HEK293 (cell line): ENCODE data around the gene DNAJC5.

Experiments used
- CTCF ChIA-PET: fragments of 350-600 bp; formaldehyde crosslinking; extraction: SDS; loops from one replicate; lab custom pipeline; 2021; ENCODE audit warnings: antibody characterized with exemption; lab: Yijun Ruan, JAX
- POLR2A ChIA-PET: fragments of 300-600 bp; formaldehyde crosslinking; extraction: SDS; loops from one replicate; lab custom pipeline; 2020; ENCODE audit warnings: antibody characterized with exemption, inconsistent platforms; lab: Yijun Ruan, JAX
- H3K27ac ChIP-seq: fragments of 200-500 bp; sonication (Bioruptor generic); 2 replicates; pipeline ENCODE4 v1.5.1; 2014; ENCODE audit warnings: low read depth, low read length, control low read depth, inconsistent platforms; ENCODE audit errors: extremely low read depth
- H3K36me3 ChIP-seq, 2 experiments: fragments of 200-500 bp in 1 of 2; sonication (Bioruptor generic) in 1 of 2; 1 replicate in 1 of 2; 2 replicates in 1 of 2; pipeline ENCODE4 v1.5.1; 2014 to 2017; ENCODE audit warnings: inconsistent platforms in 2 of 2, low read length in 2 of 2; ENCODE audit not compliant: control insufficient read depth in 2 of 2, insufficient read depth in 1 of 2
- H3K4me1 ChIP-seq: fragments of 200-500 bp; sonication (Bioruptor generic); 2 replicates; pipeline ENCODE4 v1.5.1; 2014; ENCODE audit warnings: mild to moderate bottlenecking, low read length, inconsistent platforms; ENCODE audit not compliant: control insufficient read depth, insufficient read depth
- H3K4me3 ChIP-seq: 2 replicates; pipeline ENCODE4 v1.5.1; 2011; ENCODE audit warnings: low read depth, mild to moderate bottlenecking, control low read depth, low read length, moderate library complexity
- H3K9me3 ChIP-seq: fragments of 200-500 bp; sonication (Bioruptor generic); 2 replicates; pipeline ENCODE4 v1.5.1; 2014; ENCODE audit warnings: low read depth, low read length, inconsistent platforms; ENCODE audit not compliant: control insufficient read depth, insufficient read depth
- BCL11A ChIP-seq: fragments of 450-650 bp; formaldehyde crosslinking; IDR thresholded peaks from 2 replicates; pipeline ENCODE4 v1.5.1; 2016; ENCODE audit warnings: low read depth, missing biosample characterization, missing genetic modification characterization
- GLI2 ChIP-seq: fragments of 450-650 bp; formaldehyde crosslinking; IDR thresholded peaks from 2 replicates; pipeline ENCODE4; 2017; ENCODE audit warnings: missing biosample characterization, missing genetic modification characterization, low read depth, borderline replicate concordance
- GLIS1 ChIP-seq: fragments of 450-650 bp; formaldehyde crosslinking; IDR thresholded peaks from 2 replicates; pipeline ENCODE4 v1.5.1; 2016; ENCODE audit warnings: missing biosample characterization, missing genetic modification characterization
- KLF1 ChIP-seq: fragments of 450-650 bp; formaldehyde crosslinking; IDR thresholded peaks from 2 replicates; pipeline ENCODE4 v1.5.1; 2016; ENCODE audit warnings: missing biosample characterization, missing genetic modification characterization
- KLF16 ChIP-seq: fragments of 450-650 bp; formaldehyde crosslinking; IDR thresholded peaks from 2 replicates; pipeline ENCODE4 v1.5.1; 2017; ENCODE audit warnings: missing biosample characterization, missing genetic modification characterization
- KLF7 ChIP-seq: fragments of 450-650 bp; formaldehyde crosslinking; IDR thresholded peaks from 2 replicates; pipeline ENCODE4 v1.5.1; 2016; ENCODE audit warnings: missing biosample characterization, missing genetic modification characterization, borderline replicate concordance
- OSR2 ChIP-seq: fragments of 450-650 bp; formaldehyde crosslinking; IDR thresholded peaks from 2 replicates; pipeline ENCODE4 v1.5.1; 2016; ENCODE audit warnings: missing biosample characterization, missing genetic modification characterization
- RBAK ChIP-seq: fragments of 450-650 bp; formaldehyde crosslinking; IDR thresholded peaks from 2 replicates; pipeline ENCODE4 v1.5.1; 2016; ENCODE audit warnings: missing biosample characterization, missing genetic modification characterization
- REPIN1 ChIP-seq: fragments of 450-650 bp; formaldehyde crosslinking; IDR thresholded peaks from 2 replicates; pipeline ENCODE4 v1.5.1; 2017; ENCODE audit warnings: missing biosample characterization, missing genetic modification characterization, low read depth
- SP7 ChIP-seq: fragments of 450-650 bp; formaldehyde crosslinking; IDR thresholded peaks from 2 replicates; pipeline ENCODE4 v1.5.1; 2016; ENCODE audit warnings: missing biosample characterization, missing genetic modification characterization
- ZBTB49 ChIP-seq: fragments of 450-650 bp; formaldehyde crosslinking; IDR thresholded peaks from 2 replicates; pipeline ENCODE4 v1.5.1; 2016; ENCODE audit warnings: missing biosample characterization, missing genetic modification characterization, low read depth
- ZFP69B ChIP-seq: fragments of 450-650 bp; formaldehyde crosslinking; IDR thresholded peaks from 2 replicates; pipeline ENCODE4 v1.5.1; 2016; ENCODE audit warnings: missing biosample characterization, missing genetic modification characterization
- ZNF114 ChIP-seq: fragments of 450-650 bp; formaldehyde crosslinking; IDR thresholded peaks from 2 replicates; pipeline ENCODE4 v1.5.0; 2017; ENCODE audit warnings: missing biosample characterization, missing genetic modification characterization
- ZNF174 ChIP-seq: fragments of 450-650 bp; formaldehyde crosslinking; IDR thresholded peaks from 2 replicates; pipeline ENCODE4 v1.5.0; 2017; ENCODE audit warnings: missing biosample characterization, mild to moderate bottlenecking, missing genetic modification characterization
- ZNF214 ChIP-seq: fragments of 450-650 bp; formaldehyde crosslinking; IDR thresholded peaks from 2 replicates; pipeline ENCODE4 v1.5.1; 2017; ENCODE audit warnings: missing biosample characterization, mild to moderate bottlenecking, missing genetic modification characterization, borderline replicate concordance
- ZNF324 ChIP-seq: fragments of 450-650 bp; formaldehyde crosslinking; IDR thresholded peaks from 2 replicates; pipeline ENCODE4 v1.5.1; 2016; ENCODE audit warnings: missing biosample characterization, missing genetic modification characterization
- ZNF341 ChIP-seq: fragments of 450-650 bp; formaldehyde crosslinking; IDR thresholded peaks from 2 replicates; pipeline ENCODE4; 2016; ENCODE audit warnings: low read depth, missing biosample characterization, missing genetic modification characterization
- ZNF391 ChIP-seq: fragments of 450-650 bp; formaldehyde crosslinking; IDR thresholded peaks from 2 replicates; pipeline ENCODE4 v1.5.1; 2016; ENCODE audit warnings: low read depth, missing biosample characterization, missing genetic modification characterization, borderline replicate concordance
- ZNF423 ChIP-seq: fragments of 450-650 bp; formaldehyde crosslinking; IDR thresholded peaks from 2 replicates; pipeline ENCODE4 v1.5.1; 2016; ENCODE audit warnings: missing biosample characterization, missing genetic modification characterization
- ZNF623 ChIP-seq: fragments of 450-650 bp; formaldehyde crosslinking; IDR thresholded peaks from 2 replicates; pipeline ENCODE4 v1.5.1; 2016; ENCODE audit warnings: missing biosample characterization, missing genetic modification characterization
- ZNF624 ChIP-seq: fragments of 450-650 bp; formaldehyde crosslinking; IDR thresholded peaks from 2 replicates; pipeline ENCODE4 v1.5.1; 2017; ENCODE audit warnings: missing biosample characterization, missing genetic modification characterization
- ZNF664 ChIP-seq: fragments of 450-650 bp; formaldehyde crosslinking; IDR thresholded peaks from 2 replicates; pipeline ENCODE4 v1.5.1; 2016; ENCODE audit warnings: missing biosample characterization, missing genetic modification characterization
- ZSCAN16 ChIP-seq: fragments of 450-650 bp; formaldehyde crosslinking; IDR thresholded peaks from 2 replicates; pipeline ENCODE4 v1.5.1; 2016; ENCODE audit warnings: missing biosample characterization, missing genetic modification characterization
- ZXDB ChIP-seq: fragments of 450-650 bp; formaldehyde crosslinking; IDR thresholded peaks from 2 replicates; pipeline ENCODE4 v1.5.1; 2016; ENCODE audit warnings: missing biosample characterization, missing genetic modification characterization
- TF ChIP-seq, protein P1 (sequence below): fragments of 450-650 bp; formaldehyde crosslinking; IDR thresholded peaks from 2 replicates; pipeline ENCODE4 v1.5.1; 2017; ENCODE audit warnings: missing biosample characterization, mild to moderate bottlenecking, missing genetic modification characterization, moderate library complexity
- TF ChIP-seq, protein P2 (sequence below): fragments of 450-650 bp; formaldehyde crosslinking; IDR thresholded peaks from 2 replicates; pipeline ENCODE4 v1.5.1; 2016; ENCODE audit warnings: missing biosample characterization, missing genetic modification characterization
- TF ChIP-seq, protein P3 (sequence below): fragments of 450-650 bp; formaldehyde crosslinking; IDR thresholded peaks from 2 replicates; pipeline ENCODE4 v1.5.1; 2017; ENCODE audit warnings: missing biosample characterization, missing genetic modification characterization

The DNAJC5 gene

DNA sequence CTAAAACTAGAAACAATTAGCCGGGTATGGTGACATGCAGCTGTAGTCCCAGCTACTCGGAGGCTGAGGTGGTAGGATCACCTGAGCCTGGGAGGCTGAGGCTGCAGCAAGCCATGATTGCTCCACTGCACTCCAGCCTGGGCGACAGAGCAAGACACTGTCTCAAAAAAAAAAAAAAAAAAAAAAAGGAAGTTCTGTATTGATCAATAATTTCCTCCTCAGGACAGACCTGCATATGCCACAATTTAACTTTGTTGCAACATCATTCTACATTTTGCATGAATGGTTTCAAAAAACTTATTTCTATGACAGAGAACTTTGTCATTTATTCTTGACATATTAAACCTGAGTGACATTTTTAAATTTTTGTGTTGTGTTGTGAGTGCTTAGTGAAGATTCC, 5.5 kb downstream of the DNAJC5 start:
- ChIA-PET CTCF (interaction anchor here (0.5 kb wide), 1 partner anchor 137 kb away, joined by 3 read pairs; no protein-coding TSS in a partner anchor), POLR2A (interaction anchor here (1.3 kb wide), 1 partner anchor 35 kb away, joined by 5 read pairs; the partner anchor contains the start of gene TPD52L2)
- peaks cover 0 to 14% of the 10 kb centered on the region in 2 experiments; a peak in 2 of 3 replicates for H3K36me3 ChIP-seq
- H3K9me3 ChIP-seq: no peaks in the 10 kb centered on the region
- peaks cover 12% of the 10 kb centered on the region for H3K4me1 ChIP-seq
- TF ChIP-seq REPIN1 (tag by site-specific recombination): no peak
- no peak for TF ChIP-seq BCL11A
- no peak for TF ChIP-seq KLF1 (tag by site-specific recombination)
- no peak for TF ChIP-seq ZNF391
- TF ChIP-seq ZFP69B (tag by site-specific recombination): no peak
- TF ChIP-seq GLIS1 (tag by site-specific recombination): no peak
- no peak for TF ChIP-seq ZNF174 (tag by site-specific recombination)
- TF ChIP-seq ZNF114: no peak
- TF ChIP-seq ZNF324 (tag by site-specific recombination): no peak
- TF ChIP-seq ZNF341 (tag by site-specific recombination): no peak
- TF ChIP-seq OSR2 (tag by site-specific recombination): no peak
- TF ChIP-seq ZNF214 (tag by site-specific recombination): no peak
- TF ChIP-seq, protein P1, sequence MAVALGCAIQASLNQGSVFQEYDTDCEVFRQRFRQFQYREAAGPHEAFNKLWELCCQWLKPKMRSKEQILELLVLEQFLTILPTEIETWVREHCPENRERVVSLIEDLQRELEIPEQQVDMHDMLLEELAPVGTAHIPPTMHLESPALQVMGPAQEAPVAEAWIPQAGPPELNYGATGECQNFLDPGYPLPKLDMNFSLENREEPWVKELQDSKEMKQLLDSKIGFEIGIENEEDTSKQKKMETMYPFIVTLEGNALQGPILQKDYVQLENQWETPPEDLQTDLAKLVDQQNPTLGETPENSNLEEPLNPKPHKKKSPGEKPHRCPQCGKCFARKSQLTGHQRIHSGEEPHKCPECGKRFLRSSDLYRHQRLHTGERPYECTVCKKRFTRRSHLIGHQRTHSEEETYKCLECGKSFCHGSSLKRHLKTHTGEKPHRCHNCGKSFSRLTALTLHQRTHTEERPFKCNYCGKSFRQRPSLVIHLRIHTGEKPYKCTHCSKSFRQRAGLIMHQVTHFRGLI (tag by site-specific recombination): no peak
- TF ChIP-seq ZNF664 (tag by site-specific recombination): no peak
- no peak for TF ChIP-seq ZXDB (tag by site-specific recombination)
- TF ChIP-seq KLF7 (tag by site-specific recombination): no peak
- TF ChIP-seq GLI2: no peak
- H3K4me3 ChIP-seq: no peak overlapping the region
- H3K27ac ChIP-seq: no peak overlapping the region

DNA sequence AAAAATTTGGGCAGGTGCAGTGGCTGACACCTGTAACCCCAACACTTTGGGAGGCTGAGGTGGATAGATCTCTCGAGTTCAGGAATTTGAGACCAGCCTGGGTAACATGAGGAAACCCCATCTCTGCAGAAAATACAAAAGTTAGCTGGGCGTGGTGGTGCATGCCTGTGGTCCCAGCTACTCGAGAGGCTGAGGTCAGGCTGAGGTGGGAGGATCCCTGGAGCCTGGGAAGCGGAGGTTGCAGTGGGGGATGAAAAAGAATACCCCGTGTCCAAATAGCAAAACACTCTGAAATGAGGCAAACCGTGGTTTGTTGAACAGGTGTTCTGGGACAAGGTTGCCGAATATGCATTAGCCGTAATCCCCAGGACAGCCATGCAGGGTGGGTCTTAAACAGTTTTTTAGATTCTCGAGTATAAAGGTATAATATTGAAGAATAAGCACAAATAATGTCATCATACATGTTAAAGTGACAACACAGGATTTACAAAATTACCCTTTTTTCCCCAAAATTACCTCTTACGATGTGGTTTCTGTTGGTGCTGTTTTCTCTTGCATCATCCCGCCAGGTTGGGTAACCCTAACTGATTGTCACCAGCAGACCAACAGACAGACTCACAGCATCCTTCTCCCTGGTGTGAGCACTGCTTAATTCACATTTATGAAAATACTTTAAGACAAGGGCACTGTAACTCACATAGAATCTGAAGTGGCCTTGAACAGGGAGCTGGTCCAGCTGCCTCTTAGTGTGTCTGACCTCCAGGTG, 9.1 kb downstream of the DNAJC5 start:
- Histone ChIP-seq H3K9me3 (no peaks in the 10 kb centered on the region), H3K4me3 (no peak overlapping the region), H3K27ac (no peak overlapping the region), H3K36me3 (peaks cover 0 to 8% of the 10 kb centered on the region in 2 experiments; a peak in 2 of 3 replicates), H3K4me1 (peaks cover 3% of the 10 kb centered on the region; the same call in 1 of the 2 replicates)
- ChIA-PET POLR2A (no interaction called here), CTCF (interaction anchor here (0.6 to 1.8 kb wide), 3 partner anchors 8 to 627 kb away, joined by 4 to 5 read pairs (median 5); no protein-coding TSS in a partner anchor)
- TF ChIP-seq ZSCAN16 (no peak), KLF16 (tag by site-specific recombination) (no peak), SP7 (tag by site-specific recombination) (no peak), ZNF214 (tag by site-specific recombination) (no peak), ZBTB49 (tag by site-specific recombination) (no peak), KLF7 (tag by site-specific recombination) (no peak), ZNF623 (no peak), ZNF423 (tag by site-specific recombination) (no peak), ZNF624 (tag by site-specific recombination) (no peak), RBAK (no peak)
- TF ChIP-seq, protein P2, sequence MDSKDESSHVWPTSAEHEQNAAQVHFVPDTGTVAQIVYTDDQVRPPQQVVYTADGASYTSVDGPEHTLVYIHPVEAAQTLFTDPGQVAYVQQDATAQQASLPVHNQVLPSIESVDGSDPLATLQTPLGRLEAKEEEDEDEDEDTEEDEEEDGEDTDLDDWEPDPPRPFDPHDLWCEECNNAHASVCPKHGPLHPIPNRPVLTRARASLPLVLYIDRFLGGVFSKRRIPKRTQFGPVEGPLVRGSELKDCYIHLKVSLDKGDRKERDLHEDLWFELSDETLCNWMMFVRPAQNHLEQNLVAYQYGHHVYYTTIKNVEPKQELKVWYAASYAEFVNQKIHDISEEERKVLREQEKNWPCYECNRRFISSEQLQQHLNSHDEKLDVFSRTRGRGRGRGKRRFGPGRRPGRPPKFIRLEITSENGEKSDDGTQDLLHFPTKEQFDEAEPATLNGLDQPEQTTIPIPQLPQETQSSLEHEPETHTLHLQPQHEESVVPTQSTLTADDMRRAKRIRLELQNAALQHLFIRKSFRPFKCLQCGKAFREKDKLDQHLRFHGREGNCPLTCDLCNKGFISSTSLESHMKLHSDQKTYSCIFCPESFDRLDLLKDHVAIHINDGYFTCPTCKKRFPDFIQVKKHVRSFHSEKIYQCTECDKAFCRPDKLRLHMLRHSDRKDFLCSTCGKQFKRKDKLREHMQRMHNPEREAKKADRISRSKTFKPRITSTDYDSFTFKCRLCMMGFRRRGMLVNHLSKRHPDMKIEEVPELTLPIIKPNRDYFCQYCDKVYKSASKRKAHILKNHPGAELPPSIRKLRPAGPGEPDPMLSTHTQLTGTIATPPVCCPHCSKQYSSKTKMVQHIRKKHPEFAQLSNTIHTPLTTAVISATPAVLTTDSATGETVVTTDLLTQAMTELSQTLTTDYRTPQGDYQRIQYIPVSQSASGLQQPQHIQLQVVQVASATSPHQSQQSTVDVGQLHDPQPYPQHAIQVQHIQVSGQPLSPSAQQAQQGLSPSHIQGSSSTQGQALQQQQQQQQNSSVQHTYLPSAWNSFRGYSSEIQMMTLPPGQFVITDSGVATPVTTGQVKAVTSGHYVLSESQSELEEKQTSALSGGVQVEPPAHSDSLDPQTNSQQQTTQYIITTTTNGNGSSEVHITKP (tag by site-specific recombination): no peak
- TF ChIP-seq, protein P3, sequence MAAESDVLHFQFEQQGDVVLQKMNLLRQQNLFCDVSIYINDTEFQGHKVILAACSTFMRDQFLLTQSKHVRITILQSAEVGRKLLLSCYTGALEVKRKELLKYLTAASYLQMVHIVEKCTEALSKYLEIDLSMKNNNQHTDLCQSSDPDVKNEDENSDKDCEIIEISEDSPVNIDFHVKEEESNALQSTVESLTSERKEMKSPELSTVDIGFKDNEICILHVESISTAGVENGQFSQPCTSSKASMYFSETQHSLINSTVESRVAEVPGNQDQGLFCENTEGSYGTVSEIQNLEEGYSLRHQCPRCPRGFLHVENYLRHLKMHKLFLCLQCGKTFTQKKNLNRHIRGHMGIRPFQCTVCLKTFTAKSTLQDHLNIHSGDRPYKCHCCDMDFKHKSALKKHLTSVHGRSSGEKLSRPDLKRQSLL: no peak
